Activated T-cell treated with anti-CD3 and anti-CD28 coated beads for 24 hours (primary cell): ENCODE data around the gene PPP1R1B.

Experiments used
- DNase-seq: peaks from one replicate; pipeline ENCODE4 v3.0.0-alpha.2; 2020; ENCODE audit warnings: low read depth

The PPP1R1B gene

DNA sequence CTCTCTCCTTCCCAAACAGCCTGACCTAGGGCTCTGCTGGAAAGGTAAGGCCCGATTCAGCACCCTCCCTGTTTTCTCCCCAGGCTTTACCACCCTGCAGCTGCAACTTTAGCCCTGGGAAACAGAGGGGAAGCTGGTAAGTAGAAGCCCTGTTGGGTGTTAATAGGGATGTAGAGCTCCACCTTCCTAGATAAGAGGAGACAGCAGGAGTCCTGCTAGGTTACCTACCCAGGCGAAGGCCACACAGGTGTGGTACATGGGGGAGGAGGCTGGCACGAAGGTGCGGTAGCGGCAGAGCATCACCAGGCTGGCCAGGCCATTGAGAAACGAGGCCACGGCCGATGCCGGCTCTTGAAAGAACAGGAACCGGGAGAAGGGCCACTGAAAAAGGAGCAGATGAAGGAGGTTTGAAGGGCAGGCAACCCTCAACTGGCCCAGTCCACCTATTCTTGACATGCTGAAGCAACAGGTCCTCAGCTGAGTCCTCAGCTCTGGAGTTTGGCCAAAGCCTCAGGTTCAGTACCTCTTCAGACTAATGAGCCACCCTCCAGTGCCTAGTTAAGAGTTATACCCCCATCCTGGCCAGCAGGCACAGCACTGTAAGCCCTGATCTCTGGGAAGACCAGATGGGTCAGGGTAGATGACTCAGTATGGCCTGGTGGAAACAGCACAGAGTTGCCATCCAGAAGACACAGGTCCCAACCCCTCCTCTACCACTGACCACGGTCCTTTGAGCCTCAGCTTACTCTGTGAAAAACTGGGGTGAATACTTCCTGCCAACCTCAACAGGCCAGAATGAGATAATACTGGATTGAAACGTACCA lies 57.8 kb downstream of the PPP1R1B start:
- DNase-seq = no peak
